Activated CD4-positive, alpha-beta T cell treated with anti-CD3 and anti-CD28 coated beads for 1 hour (primary cell): ENCODE results near the gene OSBPL7.

Source experiments
- DNase-seq: peaks from one replicate; pipeline ENCODE4 v3.0.0-alpha.2; 2020

Gene OSBPL7

DNA sequence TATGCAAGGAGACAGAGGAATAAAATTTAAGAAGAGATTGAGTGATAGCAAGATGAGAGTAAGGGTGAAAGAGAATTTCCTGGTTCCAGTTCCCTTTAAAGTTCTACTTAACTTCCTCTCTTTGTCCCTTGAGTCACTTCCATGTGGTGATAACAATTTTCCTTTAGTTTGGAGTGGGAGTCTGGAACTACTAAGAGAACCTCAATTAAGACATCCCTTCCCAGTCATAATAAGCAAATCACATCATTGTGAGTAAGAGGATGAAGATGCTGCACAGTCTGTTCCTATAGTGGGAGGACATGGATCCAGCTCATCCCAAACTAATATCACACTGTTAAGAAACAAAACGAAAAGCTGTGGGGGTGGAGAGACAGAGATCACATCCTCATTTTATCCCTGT, 64.2 kb downstream of the OSBPL7 start:
- DNase-seq = no peak
